ENCODE results near the gene SMIM35. TPM values are rescaled to one million over a fixed set of nuclear protein-coding genes. Genes with fewer than 3 reads are reported as not detected.
"Not testable (repeated sequence)": the region's sequence is repeated elsewhere in the genome, so short reads cannot be mapped to it uniquely, and the experiment has no call there.

SMIM35 gene
- total and polyA plus RNA-seq, 9 donors: 0.08 TPM; not detected in 8

DNA sequence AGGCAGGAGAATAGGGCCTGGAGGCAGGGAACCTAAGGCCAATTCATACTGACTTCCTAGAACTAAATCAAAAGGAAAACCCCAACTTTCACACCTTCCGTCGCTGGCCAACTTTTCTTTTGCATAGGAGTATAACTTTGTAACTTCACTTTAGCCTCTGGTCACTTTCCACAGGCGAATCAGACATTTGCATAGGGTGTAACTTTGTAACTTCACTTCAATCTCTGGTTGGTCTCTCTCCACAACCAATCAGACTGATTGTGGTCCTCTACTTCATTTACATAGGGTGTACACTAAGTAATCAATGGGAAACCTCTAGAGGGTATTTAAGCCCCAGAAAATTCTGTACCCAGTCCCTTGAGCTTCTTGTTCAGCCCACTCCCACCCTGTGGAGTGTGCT, 21.4 kb downstream of the SMIM35 start:
- Histone ChIP-seq H3K27me3 (no peaks in the 10 kb centered on the region), H3K36me3 (no peaks in the 10 kb centered on the region), H3K27ac (no peak overlapping the region), H3K4me1 (ENCODE audit: insufficient read depth) (no peaks in the 10 kb centered on the region), H3K9me3 (no peaks in the 10 kb centered on the region), H3K4me3 (no peak overlapping the region)
- TF ChIP-seq CTCF (IDR thresholded peaks at IDR 0.05): no peak
- TF ChIP-seq POLR2A (IDR thresholded peaks at IDR 0.05): no peak
- TF ChIP-seq EP300 (IDR thresholded peaks at IDR 0.05): no peak
- intact Hi-C loops (cut with DNase I): no loop called here
- WGBS, 3 donors: 86 to 94% (median 92%) methylated on average over 3 of the region's 3 CpGs
- DNase-seq: no peak

DNA sequence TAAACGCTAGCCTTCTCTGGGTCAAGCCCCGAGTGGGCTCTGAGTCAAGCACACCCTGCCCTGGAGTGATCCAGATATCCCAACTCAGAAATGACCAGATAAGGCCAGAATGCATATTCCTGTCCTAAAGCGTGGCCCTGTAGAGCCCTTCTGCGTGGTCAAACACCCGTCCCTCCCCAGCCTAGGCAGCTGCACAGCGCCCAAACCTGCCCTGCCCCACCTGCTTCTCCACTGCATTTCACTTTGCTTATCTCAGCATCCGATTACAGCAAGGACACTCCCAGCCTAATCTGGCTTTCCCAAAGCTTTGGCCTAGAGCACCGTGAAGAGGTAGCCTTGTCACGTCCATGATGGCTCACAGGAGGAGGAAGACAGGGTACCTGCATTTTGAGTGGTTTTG, 21.8 kb downstream of the SMIM35 start:
- Histone ChIP-seq H3K27me3 (no peaks in the 10 kb centered on the region), H3K36me3 (no peaks in the 10 kb centered on the region), H3K9me3 (no peaks in the 10 kb centered on the region), H3K4me1 (ENCODE audit: insufficient read depth) (no peaks in the 10 kb centered on the region), H3K4me3 (no peak overlapping the region), H3K27ac (no peak overlapping the region)
- DNase-seq: no peak
- WGBS, 3 donors: 76 to 80% (median 78%) methylated on average over 9 of the region's 9 CpGs
- intact Hi-C loops (cut with DNase I): no loop called here
- TF ChIP-seq EP300 (IDR thresholded peaks at IDR 0.05) (no peak), CTCF (IDR thresholded peaks at IDR 0.05) (no peak), POLR2A (IDR thresholded peaks at IDR 0.05) (no peak)

DNA sequence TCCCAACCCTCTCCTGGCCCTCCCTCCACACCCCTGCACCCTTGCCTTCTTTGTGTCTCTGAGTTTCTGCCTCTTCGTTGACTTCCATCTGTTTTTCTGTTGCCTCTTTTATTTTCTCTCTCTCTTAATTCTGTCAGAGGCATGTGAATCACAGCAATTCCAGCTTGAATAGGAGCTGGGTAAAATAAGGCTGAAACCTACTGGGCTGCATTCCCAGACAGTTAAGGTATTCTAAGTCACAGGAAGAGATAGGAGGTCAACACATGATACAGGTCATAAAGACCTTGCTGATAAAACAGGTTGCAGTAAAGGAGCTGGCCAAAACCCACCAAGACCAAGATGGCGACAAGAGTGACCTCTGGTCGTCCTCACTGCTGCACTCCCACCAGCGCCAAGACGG, 24.1 kb downstream of the SMIM35 start:
- H3K36me3 ChIP-seq; H3K4me1 ChIP-seq (ENCODE audit: insufficient read depth); H3K4me3 ChIP-seq; DNase-seq; H3K27ac ChIP-seq; intact Hi-C loops (cut with DNase I); H3K27me3 ChIP-seq; H3K9me3 ChIP-seq: not testable (repeated sequence)
- WGBS, 3 donors: 83 to 85% (median 84%) methylated on average over 5 of the region's 5 CpGs

GRCh38 chr11:118062181-118062580, 24.6 kb downstream of the SMIM35 start:
- H3K4me3 ChIP-seq; H3K27ac ChIP-seq; H3K4me1 ChIP-seq (ENCODE audit: insufficient read depth); H3K27me3 ChIP-seq; H3K9me3 ChIP-seq; intact Hi-C loops (cut with DNase I); H3K36me3 ChIP-seq; DNase-seq: not testable (repeated sequence)
- WGBS, 3 donors: 88 to 94% (median 93%) methylated on average over 5 of the region's 5 CpGs

- H3K27ac ChIP-seq: no peak overlapping the region
- H3K27me3 ChIP-seq: no peaks in the 10 kb centered on the region
- DNase-seq: no peak
- WGBS, 3 donors: 96 to 97% (median 96%) methylated on average over 6 of the region's 6 CpGs
- H3K4me3 ChIP-seq: no peak overlapping the region
- H3K9me3 ChIP-seq: no peaks in the 10 kb centered on the region
- no peaks in the 10 kb centered on the region for H3K4me1 ChIP-seq (ENCODE audit: insufficient read depth)
- intact Hi-C loops (cut with DNase I): no loop called here
- no peaks in the 10 kb centered on the region for H3K36me3 ChIP-seq
- TF ChIP-seq EP300 (IDR thresholded peaks at IDR 0.05): no peak
- TF ChIP-seq POLR2A (IDR thresholded peaks at IDR 0.05): no peak
- no peak for TF ChIP-seq CTCF (IDR thresholded peaks at IDR 0.05)
Observed at GRCh38 chr11:118061586-118062125, 25.1 kb downstream of the SMIM35 start.
